SK-N-MC (cell line): ENCODE results near the gene ADD3.

Experiments
- DNase-seq: peaks from one replicate; pipeline ENCODE4 v3.0.0-alpha.2; 2011; ENCODE audit warnings: low read depth, low spot score
- H3K27ac ChIP-seq: fragments of 200-600 bp; sonication (generic); 2 replicates; pipeline ENCODE4 v1.5.1; 2016; ENCODE audit warnings: mixed run types
- H3K36me3 ChIP-seq: fragments of 200-600 bp; sonication (generic); 2 replicates; pipeline ENCODE4 v1.6.1; 2017; ENCODE audit warnings: antibody characterized with exemption, low read length, mixed read lengths; ENCODE audit not compliant: insufficient read depth
- H3K4me3 ChIP-seq: fragments of 200-600 bp; sonication (generic); 2 replicates; pipeline ENCODE4 v1.5.1; 2016
- H3K9ac ChIP-seq: fragments of 200-600 bp; sonication (generic); 2 replicates; pipeline ENCODE4 v1.8.0; 2017; ENCODE audit warnings: mixed run types, mixed read lengths; ENCODE audit not compliant: insufficient read length
- H3K9me3 ChIP-seq: fragments of 200-600 bp; sonication (generic); 2 replicates; pipeline ENCODE4 v1.6.1; 2017; ENCODE audit warnings: low read depth, mild to moderate bottlenecking, antibody characterized with exemption, low read length, moderate library complexity, mixed read lengths
- EZH2 ChIP-seq: fragments of 200-600 bp; sonication (generic); IDR thresholded peaks from one replicate; pipeline ENCODE4 v1.6.1; 2017; ENCODE audit warnings: antibody characterized with exemption
- FOXP2 ChIP-seq: optimal IDR thresholded peaks from 2 replicates; pipeline ENCODE3; 2011; ENCODE audit warnings: mild to moderate bottlenecking, moderate library complexity; ENCODE audit not compliant: insufficient read depth; ENCODE audit errors: extremely low read length, control extremely low read depth
- POLR2AphosphoS5 ChIP-seq: IDR thresholded peaks from 2 replicates; pipeline ENCODE4 v1.6.1; 2012; ENCODE audit warnings: mild to moderate bottlenecking, low read depth, low read length, borderline replicate concordance

Gene ADD3

GRCh38 chr10:110165239-110165638 is 157.5 kb downstream of the ADD3 start:
- Histone ChIP-seq H3K4me3 (no peak overlapping the region), H3K9ac (no peak overlapping the region), H3K36me3 (no peaks in the 10 kb centered on the region), H3K27ac (no peak overlapping the region), H3K9me3 (no peaks in the 10 kb centered on the region)
- TF ChIP-seq FOXP2 (no peak), POLR2AphosphoS5 (no peak)
- DNase-seq, result no peak

- DNase-seq, result no peak
- Histone ChIP-seq H3K9ac (no peak overlapping the region), H3K27ac (no peak overlapping the region), H3K9me3 (no peaks in the 10 kb centered on the region), H3K36me3 (no peaks in the 10 kb centered on the region), H3K4me3 (no peak overlapping the region)
- TF ChIP-seq POLR2AphosphoS5, result no peak
- TF ChIP-seq EZH2, result no peak
- TF ChIP-seq FOXP2, result no peak
Observed at GRCh38 chr10:110167149-110167548, 159.4 kb downstream of the ADD3 start.

GRCh38 chr10:110168601-110169481 is 161.1 kb downstream of the ADD3 start:
- no peak overlapping the region for H3K4me3 ChIP-seq
- TF ChIP-seq FOXP2 (no peak), EZH2 (no peak)
- DNase-seq, result no peak
- H3K9me3 ChIP-seq, result no peaks in the 10 kb centered on the region
- H3K36me3 ChIP-seq, result no peaks in the 10 kb centered on the region
- H3K9ac ChIP-seq, result no peak overlapping the region
- H3K27ac ChIP-seq, result no peak overlapping the region

DNA sequence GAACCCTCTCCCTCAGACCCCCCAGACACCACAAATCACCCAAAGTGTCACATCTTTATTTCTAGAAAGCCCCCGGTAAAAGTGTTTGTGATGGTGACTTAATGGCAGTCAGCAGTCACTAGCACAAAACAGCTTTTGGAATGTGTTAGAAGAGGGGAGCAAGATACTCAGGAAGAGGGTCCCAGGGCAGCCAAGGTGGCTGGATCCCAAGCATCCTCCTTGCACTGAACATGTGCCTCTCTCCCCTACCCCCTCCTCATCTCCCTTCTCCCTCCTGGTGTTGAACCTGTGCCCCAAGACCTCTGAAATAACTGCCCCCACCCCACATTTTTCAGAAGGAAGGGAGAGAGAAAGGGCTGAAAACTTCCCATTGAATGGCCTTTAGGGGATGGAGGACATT is 161.8 kb downstream of the ADD3 start:
- Histone ChIP-seq H3K9me3 (no peaks in the 10 kb centered on the region), H3K36me3 (no peaks in the 10 kb centered on the region), H3K27ac (no peak overlapping the region), H3K9ac (no peak overlapping the region), H3K4me3 (no peak overlapping the region)
- DNase-seq, result no peak
- no peak for TF ChIP-seq POLR2AphosphoS5
- TF ChIP-seq EZH2, result no peak
- TF ChIP-seq FOXP2, result no peak

- Histone ChIP-seq H3K9me3 (no peaks in the 10 kb centered on the region), H3K36me3 (no peaks in the 10 kb centered on the region), H3K9ac (no peak overlapping the region), H3K4me3 (no peak overlapping the region), H3K27ac (no peak overlapping the region)
- DNase-seq, result no peak
- no peak for TF ChIP-seq EZH2
- no peak for TF ChIP-seq FOXP2
Observed at GRCh38 chr10:110170142-110170971, 162.6 kb downstream of the ADD3 start.

GRCh38 chr10:110171032-110171431 is 163.2 kb downstream of the ADD3 start:
- H3K9ac ChIP-seq, result no peak overlapping the region
- H3K27ac ChIP-seq, result no peak overlapping the region
- H3K4me3 ChIP-seq, result no peak overlapping the region
- no peaks in the 10 kb centered on the region for H3K36me3 ChIP-seq
- no peak for TF ChIP-seq FOXP2
- DNase-seq, result no peak
- no peaks in the 10 kb centered on the region for H3K9me3 ChIP-seq

DNA sequence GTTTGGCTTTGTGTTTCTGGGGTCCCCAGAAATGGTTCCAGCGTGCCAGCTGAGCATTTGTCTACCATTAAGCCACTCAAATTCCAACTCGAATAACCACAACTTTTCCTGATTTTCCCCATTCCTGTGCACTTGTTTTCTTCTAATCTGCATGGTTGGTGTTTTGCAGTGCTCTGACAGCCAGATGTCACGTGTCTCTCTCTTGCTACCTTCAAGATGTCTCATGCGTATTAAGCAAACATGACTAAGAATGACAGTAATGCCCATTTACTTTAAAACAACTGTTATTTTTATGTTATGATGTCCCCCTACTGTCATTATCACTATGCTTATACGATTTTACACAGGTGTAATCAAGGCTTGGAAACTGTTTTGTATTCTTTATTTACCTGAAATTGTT is 164.4 kb downstream of the ADD3 start:
- Histone ChIP-seq H3K9me3 (no peaks in the 10 kb centered on the region), H3K9ac (no peak overlapping the region), H3K36me3 (no peaks in the 10 kb centered on the region), H3K27ac (no peak overlapping the region), H3K4me3 (no peak overlapping the region)
- TF ChIP-seq POLR2AphosphoS5 (no peak), FOXP2 (no peak), EZH2 (no peak)
- DNase-seq, result no peak

DNA sequence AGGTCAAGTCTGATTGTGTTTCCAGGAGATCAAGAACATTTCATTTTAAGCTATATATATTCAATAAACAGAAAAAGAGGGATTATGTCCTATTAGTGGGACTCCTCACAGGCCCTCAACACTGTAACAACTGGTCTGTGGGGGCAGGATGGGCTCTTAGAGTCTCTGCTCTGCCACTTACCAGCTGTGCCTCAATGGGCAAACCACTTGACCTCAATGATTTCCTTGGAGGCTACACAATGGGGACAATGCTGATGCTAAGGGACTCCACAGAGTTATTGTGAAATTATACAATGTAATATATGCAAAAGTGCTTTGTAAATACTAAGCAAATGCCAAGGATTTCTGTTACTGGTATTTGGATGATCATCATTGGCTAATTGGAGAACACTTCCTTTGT is 166.4 kb downstream of the ADD3 start:
- Histone ChIP-seq H3K36me3 (no peaks in the 10 kb centered on the region), H3K9me3 (no peaks in the 10 kb centered on the region), H3K27ac (no peak overlapping the region), H3K4me3 (no peak overlapping the region), H3K9ac (no peak overlapping the region)
- TF ChIP-seq EZH2 (no peak), FOXP2 (no peak), POLR2AphosphoS5 (no peak)
- no peak for DNase-seq

DNA sequence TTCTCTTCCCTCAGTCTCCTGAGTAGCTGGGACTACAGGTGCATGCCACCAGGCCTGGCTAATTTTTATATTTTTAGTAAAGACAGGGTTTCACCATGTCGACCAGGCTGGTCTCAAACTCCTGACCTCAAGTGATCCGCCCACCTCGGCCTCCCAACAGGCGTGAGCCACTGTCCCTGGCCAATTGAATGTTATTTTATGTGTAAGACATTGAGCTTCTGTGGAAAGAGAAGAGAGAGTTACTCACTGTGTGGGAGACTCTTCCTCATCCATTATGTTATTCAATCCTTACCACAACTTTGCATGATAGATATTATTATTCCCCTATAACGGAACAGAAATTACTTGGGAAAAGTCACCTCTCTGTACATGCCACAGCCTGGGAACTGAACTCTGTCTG is 167.0 kb downstream of the ADD3 start:
- Histone ChIP-seq H3K27ac (no peak overlapping the region), H3K36me3 (no peaks in the 10 kb centered on the region), H3K9me3 (no peaks in the 10 kb centered on the region), H3K9ac (no peak overlapping the region), H3K4me3 (no peak overlapping the region)
- DNase-seq, result no peak
- no peak for TF ChIP-seq POLR2AphosphoS5
- no peak for TF ChIP-seq EZH2
- TF ChIP-seq FOXP2, result no peak
